Trophoblast cell (in vitro differentiated cells and primary cell): ENCODE data around the gene DAO.
A peak's percentile ranks its signal among the peaks of the same experiment; 100 is the strongest.

Experiments used
- DNase-seq, 2 donors: peaks; one replicate each; pipeline ENCODE4 v3.0.0-alpha.2; 2016
- H2AFZ ChIP-seq: 2 replicates; pipeline ENCODE4 v1.6.1; 2013; ENCODE audit warnings: low read length, moderate library complexity, mild to moderate bottlenecking; ENCODE audit not compliant: insufficient read depth, poor library complexity
- H2AK5ac ChIP-seq: 2 replicates; pipeline ENCODE4 v1.6.1; 2013; ENCODE audit warnings: mild to moderate bottlenecking, low read length
- H2BK120ac ChIP-seq: 2 replicates; pipeline ENCODE4 v1.6.1; 2013; ENCODE audit warnings: low read length, mild to moderate bottlenecking, moderate library complexity; ENCODE audit not compliant: insufficient read depth, poor library complexity
- H2BK12ac ChIP-seq: 2 replicates; pipeline ENCODE4 v1.6.1; 2013; ENCODE audit warnings: mild to moderate bottlenecking, low read length, moderate library complexity
- H2BK5ac ChIP-seq: 2 replicates; pipeline ENCODE4 v1.6.1; 2013; ENCODE audit warnings: low read length, low read depth, moderate library complexity, mild to moderate bottlenecking; ENCODE audit not compliant: poor library complexity
- H3K14ac ChIP-seq: 2 replicates; pipeline ENCODE4 v1.6.1; 2013; ENCODE audit warnings: mild to moderate bottlenecking, low read length
- H3K18ac ChIP-seq: 2 replicates; pipeline ENCODE4 v1.6.1; 2013; ENCODE audit warnings: mild to moderate bottlenecking, low read length
- H3K23ac ChIP-seq: 2 replicates; pipeline ENCODE4 v1.6.1; 2013; ENCODE audit warnings: low read length
- H3K27ac ChIP-seq: 2 replicates; pipeline ENCODE4 v1.5.1; 2013; ENCODE audit warnings: low read depth, mild to moderate bottlenecking, inconsistent platforms, low read length, moderate library complexity
- H3K27me3 ChIP-seq: 2 replicates; pipeline ENCODE4 v1.6.1; 2013; ENCODE audit warnings: inconsistent platforms, mild to moderate bottlenecking, low read length, moderate library complexity; ENCODE audit not compliant: insufficient read depth
- H3K36me3 ChIP-seq, 2 experiments: 1 replicate in 1 of 2; 2 replicates in 1 of 2; pipeline ENCODE4 v1.6.1; 2013; ENCODE audit warnings: low read length in 2 of 2, mild to moderate bottlenecking in 2 of 2, moderate library complexity in 1 of 2; ENCODE audit not compliant: insufficient read depth in 2 of 2, control insufficient read depth in 1 of 2
- H3K4ac ChIP-seq: 2 replicates; pipeline ENCODE4 v1.6.1; 2013; ENCODE audit warnings: low read depth, mild to moderate bottlenecking, low read length, moderate library complexity
- H3K4me1 ChIP-seq, 2 experiments: 1 replicate in 1 of 2; 2 replicates in 1 of 2; pipeline ENCODE4 v1.6.1; 2013; ENCODE audit warnings: low read length in 2 of 2, mild to moderate bottlenecking in 2 of 2, moderate library complexity in 1 of 2; ENCODE audit not compliant: insufficient read depth in 2 of 2, control insufficient read depth in 1 of 2
- H3K4me2 ChIP-seq: 2 replicates; pipeline ENCODE4 v1.6.1; 2013; ENCODE audit warnings: inconsistent platforms, mild to moderate bottlenecking, low read length, moderate library complexity
- H3K4me3 ChIP-seq: 2 replicates; pipeline ENCODE4 v1.5.1; 2013; ENCODE audit warnings: mild to moderate bottlenecking, low read depth, low read length, inconsistent platforms
- H3K79me1 ChIP-seq: one replicate; pipeline ENCODE4 v1.6.1; 2013; ENCODE audit warnings: low read length
- H3K79me2 ChIP-seq: 2 replicates; pipeline ENCODE4 v1.6.1; 2013; ENCODE audit warnings: low read length, mild to moderate bottlenecking; ENCODE audit not compliant: control insufficient read depth, insufficient read depth, poor library complexity
- H3K9ac ChIP-seq: 2 replicates; pipeline ENCODE4 v1.6.1; 2013; ENCODE audit warnings: mild to moderate bottlenecking, low read length
- H3K9me3 ChIP-seq: 2 replicates; pipeline ENCODE4 v1.6.1; 2013; ENCODE audit warnings: low read depth, mild to moderate bottlenecking, control low read depth, inconsistent platforms, low read length; ENCODE audit not compliant: insufficient read depth
- H4K12ac ChIP-seq: 2 replicates; pipeline ENCODE4 v1.6.1; 2013; ENCODE audit warnings: low read depth, mild to moderate bottlenecking, low read length, moderate library complexity
- H4K8ac ChIP-seq: 2 replicates; pipeline ENCODE4 v1.6.1; 2013; ENCODE audit warnings: low read depth, mild to moderate bottlenecking, low read length, moderate library complexity
- H4K91ac ChIP-seq: one replicate; pipeline ENCODE4 v1.6.1; 2013; ENCODE audit warnings: low read depth, mild to moderate bottlenecking, low read length, moderate library complexity
- WGBS: extraction: QIAGEN DNeasy Blood & Tissue Kit; methylation state at CpG from one replicate; pipeline ENCODE4 v1.1.7; 2013; ENCODE audit warnings: missing lambda C conversion rate; ENCODE audit not compliant: insufficient read length, insufficient coverage; ENCODE audit errors: extremely low coverage; 5-methylcytosine and 5-hydroxymethylcytosine counted together

Gene DAO

GRCh38 chr12:108854451-108855283, 25.2 kb upstream of the DAO start:
- H2BK5ac ChIP-seq = peak overlapping the region; percentile 16
- peaks cover 3% of the 10 kb centered on the region for H3K9me3 ChIP-seq
- no peaks in the 10 kb centered on the region for H3K27me3 ChIP-seq
- peak overlapping the region; percentile 44 for H3K27ac ChIP-seq
- peak overlapping the region; percentile 77 for H3K14ac ChIP-seq
- peak in 1 of 2 donors; percentile 48 for DNase-seq
- peak overlapping the region; percentile 39 for H4K91ac ChIP-seq
- H3K4me1 ChIP-seq = peaks cover 23 to 37% of the 10 kb centered on the region in 2 experiments
- peak overlapping the region; percentile 27 for H3K4me2 ChIP-seq
- WGBS = no CpG with 5 or more reads among the region's 13 CpGs
- peak overlapping the region; percentile 96 for H3K4ac ChIP-seq
- peak overlapping the region; percentile 36 for H4K8ac ChIP-seq
- peaks cover 14% of the 10 kb centered on the region in 2 experiments for H3K36me3 ChIP-seq
- peaks cover 35% of the 10 kb centered on the region for H3K79me1 ChIP-seq
- no peak overlapping the region for H3K23ac ChIP-seq
- no peak overlapping the region for H2AFZ ChIP-seq
- peaks cover 38% of the 10 kb centered on the region for H3K79me2 ChIP-seq
- H3K9ac ChIP-seq = no peak overlapping the region
- peak overlapping the region; percentile 63 for H2BK12ac ChIP-seq
- no peak overlapping the region for H4K12ac ChIP-seq
- H3K18ac ChIP-seq = peak overlapping the region; percentile 81
- no peak overlapping the region for H2BK120ac ChIP-seq
- no peak overlapping the region for H3K4me3 ChIP-seq
- peak overlapping the region; percentile 93 for H2AK5ac ChIP-seq

- Histone ChIP-seq H3K23ac (no peak overlapping the region), H3K27me3 (no peaks in the 10 kb centered on the region), H3K79me2 (peaks cover 38% of the 10 kb centered on the region), H2AK5ac (no peak overlapping the region), H3K9ac (peak overlapping the region; percentile 97), H3K14ac (peak overlapping the region; percentile 12), H4K12ac (no peak overlapping the region), H3K4me2 (peak overlapping the region; percentile 88), H2BK120ac (peak overlapping the region; percentile 49), H4K91ac (peak overlapping the region; percentile 81), H3K27ac (peak overlapping the region; percentile 88), H3K36me3 (peaks cover 14% of the 10 kb centered on the region in 2 experiments), H2BK5ac (peak overlapping the region; percentile 18), H3K4ac (peak overlapping the region; percentile 78), H3K9me3 (peaks cover 3% of the 10 kb centered on the region), H3K4me3 (peak overlapping the region; percentile 99), H2BK12ac (no peak overlapping the region), H3K4me1 (peaks cover 23 to 37% of the 10 kb centered on the region in 2 experiments), H2AFZ (no peak overlapping the region), H3K79me1 (peaks cover 35% of the 10 kb centered on the region), H4K8ac (peak overlapping the region; percentile 13), H3K18ac (no peak overlapping the region)
- peak in 1 of 2 donors; percentile 36 for DNase-seq
- no CpG with 5 or more reads among the region's 12 CpGs for WGBS
Measured at GRCh38 chr12:108855284-108856169, 24.4 kb upstream of the DAO start.

DNA sequence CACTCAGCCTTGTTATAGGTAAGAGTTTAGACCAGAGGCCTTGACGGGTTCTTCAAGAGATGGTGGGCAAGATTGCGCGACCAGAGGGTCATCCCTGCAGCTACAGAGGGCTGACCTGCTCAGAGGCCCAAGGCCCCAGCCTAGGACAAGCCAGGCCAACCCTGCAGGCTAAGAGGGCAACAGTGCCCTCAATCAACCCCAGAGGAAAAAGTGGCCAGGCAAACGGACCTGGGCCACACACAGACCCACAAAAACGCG, 23.8 kb upstream of the DAO start:
- Histone ChIP-seq H2AFZ (no peak overlapping the region), H3K36me3 (peaks cover 12 to 14% of the 10 kb centered on the region in 2 experiments), H3K27me3 (no peaks in the 10 kb centered on the region), H3K18ac (peak overlapping the region; percentile 71), H3K23ac (peak overlapping the region; percentile 22), H3K79me2 (peaks cover 35% of the 10 kb centered on the region), H3K4ac (peak overlapping the region; percentile 61), H3K4me2 (peak overlapping the region; percentile 88), H3K9me3 (peaks cover 3% of the 10 kb centered on the region), H2BK12ac (peak overlapping the region; percentile 0), H3K9ac (peak overlapping the region; percentile 97), H3K4me3 (peak overlapping the region; percentile 99), H3K27ac (peak overlapping the region; percentile 88), H4K8ac (peak overlapping the region; percentile 26), H2BK5ac (peak overlapping the region; percentile 18), H3K79me1 (peaks cover 32% of the 10 kb centered on the region), H4K91ac (peak overlapping the region; percentile 81), H3K4me1 (peaks cover 23 to 34% of the 10 kb centered on the region in 2 experiments), H2BK120ac (peak overlapping the region; percentile 49), H2AK5ac (no peak overlapping the region), H3K14ac (peak overlapping the region; percentile 12), H4K12ac (no peak overlapping the region)
- WGBS = no CpG with 5 or more reads among the region's 6 CpGs
- DNase-seq = peak in 1 of 2 donors; percentile 24

DNA sequence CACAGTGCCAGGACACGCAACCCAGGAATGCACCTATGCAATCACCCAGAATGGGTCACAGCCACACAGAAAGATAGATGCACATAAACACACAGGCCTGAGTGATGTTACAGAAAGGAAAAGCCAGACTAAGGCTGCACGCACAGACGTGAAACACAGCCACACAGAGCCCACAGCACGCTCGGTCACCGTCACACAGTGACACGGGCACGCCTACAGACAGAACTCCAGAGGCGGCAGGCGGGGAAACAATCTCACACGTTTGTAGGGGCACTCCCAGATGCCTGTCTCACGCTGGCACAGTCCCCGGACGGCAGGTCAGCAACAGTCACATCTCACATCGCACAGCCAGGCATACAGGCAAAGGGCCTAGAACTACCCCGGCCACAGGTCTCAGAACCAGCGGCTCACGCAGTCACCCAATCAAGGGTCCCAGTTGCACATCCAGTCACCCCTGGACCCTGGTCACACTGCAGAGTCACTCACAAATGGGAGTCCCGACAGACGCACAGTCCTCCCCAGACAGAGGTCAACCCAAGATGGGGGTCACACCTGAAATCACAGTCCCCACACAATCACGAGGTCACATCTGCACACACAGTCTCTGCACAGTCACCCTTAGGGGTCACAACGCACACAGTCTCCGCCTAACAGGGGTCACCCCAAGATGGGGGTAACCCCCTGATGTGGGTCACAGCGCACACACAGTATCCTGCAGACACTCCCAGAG, 23.3 kb upstream of the DAO start:
- H4K91ac ChIP-seq = peak overlapping the region; percentile 81
- peak overlapping the region; percentile 18 for H2BK5ac ChIP-seq
- H3K23ac ChIP-seq = peak overlapping the region; percentile 96
- DNase-seq = peak; percentile 62 to 72
- peaks cover 32% of the 10 kb centered on the region for H3K79me1 ChIP-seq
- H2BK12ac ChIP-seq = peak overlapping the region; percentile 44
- peaks cover 3% of the 10 kb centered on the region for H3K9me3 ChIP-seq
- H2AFZ ChIP-seq = no peak overlapping the region
- peak overlapping the region; percentile 49 for H2BK120ac ChIP-seq
- H3K27ac ChIP-seq = peak overlapping the region; percentile 88
- H3K9ac ChIP-seq = peak overlapping the region; percentile 97
- H3K27me3 ChIP-seq = no peaks in the 10 kb centered on the region
- WGBS = no CpG with 5 or more reads among the region's 24 CpGs
- peaks cover 12 to 14% of the 10 kb centered on the region in 2 experiments for H3K36me3 ChIP-seq
- H3K4me3 ChIP-seq = peak overlapping the region; percentile 99
- peak overlapping the region; percentile 61 for H3K4ac ChIP-seq
- H4K12ac ChIP-seq = peak overlapping the region; percentile 3
- H3K18ac ChIP-seq = peak overlapping the region; percentile 71
- H3K4me2 ChIP-seq = peak overlapping the region; percentile 88
- peak overlapping the region; percentile 58 for H2AK5ac ChIP-seq
- H3K4me1 ChIP-seq = peaks cover 23 to 34% of the 10 kb centered on the region in 2 experiments
- peaks cover 35% of the 10 kb centered on the region for H3K79me2 ChIP-seq
- H4K8ac ChIP-seq = peak overlapping the region; percentile 26
- H3K14ac ChIP-seq = peak overlapping the region; percentile 59
